ENCODE measurements around the gene CAVIN3.

The CAVIN3 gene, protein sequence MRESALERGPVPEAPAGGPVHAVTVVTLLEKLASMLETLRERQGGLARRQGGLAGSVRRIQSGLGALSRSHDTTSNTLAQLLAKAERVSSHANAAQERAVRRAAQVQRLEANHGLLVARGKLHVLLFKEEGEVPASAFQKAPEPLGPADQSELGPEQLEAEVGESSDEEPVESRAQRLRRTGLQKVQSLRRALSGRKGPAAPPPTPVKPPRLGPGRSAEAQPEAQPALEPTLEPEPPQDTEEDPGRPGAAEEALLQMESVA

GRCh38 chr11:6320411-6321155 lies at the start of gene CAVIN3:
Gene CAVIN3 (minus strand): TSS chr11:6320501. CDS start chr11:6320476, 25 bp downstream.
- DNase-seq, result peak; percentile 29

GRCh38 chr11:6365659-6366058 lies 45.4 kb upstream of the CAVIN3 start:
- DNase-seq, result no peak

DNA sequence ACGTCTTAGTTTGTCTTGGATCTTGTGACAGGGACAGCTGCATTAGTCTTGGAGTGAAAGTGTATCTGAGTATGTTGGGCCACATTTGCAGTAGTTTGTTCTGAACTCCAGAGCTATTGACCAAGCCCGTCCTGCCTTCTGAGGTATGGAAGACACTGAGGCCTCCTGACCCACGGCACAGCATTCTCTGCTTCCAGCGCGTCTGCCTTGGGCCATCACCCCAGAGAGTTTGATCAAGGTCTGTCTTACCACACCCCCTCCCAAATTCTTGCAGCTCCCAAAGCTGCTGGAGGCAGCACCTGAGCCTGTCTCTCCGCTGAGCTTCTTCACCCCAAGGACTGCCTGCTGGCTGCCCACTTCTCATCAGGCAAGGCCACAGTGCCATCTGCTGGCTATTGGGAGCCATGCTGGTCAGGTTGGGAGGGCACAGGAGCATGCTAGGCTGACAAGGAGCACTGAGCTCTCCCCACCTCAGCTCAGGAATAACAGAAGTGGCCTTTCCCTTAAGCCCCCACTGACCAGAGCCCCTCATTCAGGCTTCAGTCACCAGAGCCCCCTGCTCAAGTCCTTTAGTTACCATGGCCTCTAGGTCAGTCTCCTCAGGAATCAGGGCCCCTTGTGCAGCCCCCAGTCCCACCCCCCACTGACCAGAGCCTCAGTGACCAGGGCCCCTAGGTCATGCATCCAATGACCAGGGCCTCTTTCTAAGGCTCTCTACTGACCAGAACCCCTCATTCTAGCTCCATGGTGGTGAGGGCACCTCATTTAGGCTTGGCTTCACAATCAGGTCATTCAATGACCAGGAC lies 42.8 kb upstream of the CAVIN3 start:
- peak; percentile 87 for DNase-seq

DNA sequence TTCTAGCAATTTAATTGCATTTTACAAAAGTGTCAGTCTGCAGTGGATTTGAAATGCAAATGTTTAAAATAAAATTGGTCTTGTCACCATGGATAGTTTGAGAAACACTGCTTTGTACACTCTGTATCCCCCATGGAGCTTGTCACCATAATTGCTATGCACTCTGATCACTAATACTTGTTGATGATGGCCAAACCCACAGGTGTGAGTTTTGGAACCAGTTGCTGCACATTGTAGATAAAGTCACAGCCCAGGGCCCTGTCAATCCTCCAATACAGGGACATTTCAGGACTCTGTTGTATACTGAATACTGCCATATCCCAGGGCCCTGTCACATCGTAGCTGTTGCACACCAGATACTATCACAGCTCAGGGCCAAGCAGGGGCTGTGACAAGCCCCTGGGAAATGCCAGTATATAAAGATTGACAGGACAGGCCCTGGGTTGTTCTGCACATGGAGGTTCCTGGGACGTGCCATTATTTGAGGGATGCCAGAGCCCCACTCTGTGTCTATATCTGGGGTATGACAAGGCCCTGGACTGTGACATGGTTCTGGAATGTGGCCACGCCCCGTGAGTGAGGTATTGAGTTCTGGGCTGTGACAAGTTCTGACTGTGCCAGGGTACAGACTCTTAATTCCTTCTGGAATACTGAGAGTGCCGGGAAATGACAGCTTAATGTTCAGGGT lies 42.0 kb upstream of the CAVIN3 start:
- no peak for DNase-seq

DNA sequence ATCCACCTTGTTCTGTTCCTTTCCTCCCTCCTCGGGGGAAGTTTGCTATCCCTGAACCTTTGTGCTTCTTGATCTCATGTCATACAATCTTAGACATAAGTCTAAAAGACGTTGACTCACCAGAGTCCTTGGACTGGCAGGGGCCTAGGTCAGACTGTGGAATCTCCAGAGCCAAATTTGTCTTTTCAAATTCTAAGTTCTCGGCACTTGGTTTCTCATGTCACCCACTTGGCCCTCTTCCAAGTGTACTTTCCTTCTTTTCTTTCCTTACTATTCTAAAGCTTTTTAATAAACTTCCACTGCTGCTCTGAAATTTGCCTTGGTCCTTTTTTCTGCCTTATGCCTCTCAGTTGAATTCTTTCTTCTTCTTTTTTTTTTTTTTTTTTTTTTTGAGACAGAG lies 39.9 kb upstream of the CAVIN3 start:
- DNase-seq, result no peak

DNA sequence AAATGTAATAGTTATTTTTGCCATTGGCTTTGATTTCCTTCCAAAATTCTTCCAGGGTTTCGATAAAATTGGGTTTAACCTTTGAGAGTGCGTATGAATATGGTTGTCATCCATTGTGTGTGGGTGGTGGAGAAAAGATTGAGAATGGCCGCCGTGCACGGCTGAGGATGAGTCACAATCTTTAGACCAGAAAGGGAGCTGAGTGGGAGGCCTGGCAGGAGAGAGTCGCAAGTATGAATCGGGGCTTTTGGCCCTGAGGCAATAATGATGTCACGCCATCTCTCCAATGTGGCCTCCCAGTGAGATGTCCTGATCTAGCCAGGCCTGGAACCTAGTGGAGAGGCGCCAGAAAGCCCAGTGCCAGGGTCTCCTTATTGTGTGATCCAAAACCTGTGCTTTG lies 36.9 kb upstream of the CAVIN3 start:
- no peak for DNase-seq

DNA sequence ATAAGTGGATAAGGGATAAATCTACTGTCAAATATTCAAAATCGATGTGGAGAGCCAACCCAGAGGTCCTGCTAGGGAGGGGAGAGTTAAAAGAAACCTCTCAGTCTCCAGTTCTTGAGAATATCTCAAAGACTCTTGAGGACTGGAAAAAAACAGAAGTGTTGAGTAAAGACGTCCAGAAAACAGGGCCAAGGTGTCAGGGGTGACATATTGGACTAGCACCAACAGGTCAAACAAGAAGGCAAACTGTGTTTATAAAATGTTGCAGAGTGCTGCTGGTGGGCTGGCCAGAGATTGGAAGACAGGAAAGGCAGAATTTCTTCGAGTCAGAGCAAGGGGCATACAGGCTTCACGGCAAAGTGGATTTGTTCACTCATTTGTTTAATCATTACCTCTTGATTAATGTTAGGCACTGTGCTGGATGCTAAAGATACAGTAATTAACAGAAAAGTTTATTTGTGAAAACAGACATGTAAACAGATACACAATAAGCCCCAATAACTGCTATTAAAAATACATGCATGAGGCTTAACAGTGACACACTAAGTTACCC lies 36.3 kb upstream of the CAVIN3 start:
- DNase-seq, result no peak

DNA sequence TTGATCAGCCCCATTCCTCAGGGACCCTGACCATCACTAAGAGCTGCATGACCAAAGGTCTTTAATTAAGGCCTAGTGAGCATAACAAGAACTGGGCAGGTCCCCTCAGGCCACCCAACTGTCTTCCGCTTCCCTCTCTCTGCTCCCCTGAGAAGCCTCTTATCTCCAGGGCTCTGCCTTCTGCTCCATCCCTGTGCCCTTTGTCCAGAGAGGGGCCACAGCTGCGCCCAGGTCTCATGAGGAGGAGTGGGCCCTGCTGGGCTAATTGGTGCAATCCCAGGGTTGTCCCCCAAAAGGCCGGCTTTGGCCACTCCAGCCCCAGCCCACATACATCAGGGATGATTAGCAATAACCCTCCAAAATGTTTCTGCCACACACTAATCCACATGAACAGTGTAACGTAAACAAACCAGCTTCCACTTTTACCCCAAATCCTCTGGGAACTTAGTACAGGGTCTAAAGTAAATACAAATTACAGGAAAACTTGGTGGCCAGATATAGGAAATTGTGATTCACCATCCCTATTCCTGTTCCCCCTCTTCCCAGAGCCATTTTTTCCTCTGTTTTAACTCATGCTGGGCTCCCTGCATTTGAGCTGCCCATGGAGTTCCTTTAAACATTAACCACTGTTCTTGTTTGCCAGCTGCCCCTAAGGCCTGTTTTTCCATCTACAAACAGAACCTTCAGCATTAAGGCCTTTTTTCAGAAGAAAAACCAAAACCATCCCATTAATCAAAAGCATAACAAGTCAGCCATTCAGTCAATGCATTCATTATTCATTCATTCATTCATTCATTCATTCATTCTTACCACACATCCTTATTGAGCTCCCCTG lies 34.6 kb upstream of the CAVIN3 start:
- DNase-seq, result no peak

- peak; percentile 69 for DNase-seq
Observed at GRCh38 chr11:6353367-6353987, 33.2 kb upstream of the CAVIN3 start.

DNA sequence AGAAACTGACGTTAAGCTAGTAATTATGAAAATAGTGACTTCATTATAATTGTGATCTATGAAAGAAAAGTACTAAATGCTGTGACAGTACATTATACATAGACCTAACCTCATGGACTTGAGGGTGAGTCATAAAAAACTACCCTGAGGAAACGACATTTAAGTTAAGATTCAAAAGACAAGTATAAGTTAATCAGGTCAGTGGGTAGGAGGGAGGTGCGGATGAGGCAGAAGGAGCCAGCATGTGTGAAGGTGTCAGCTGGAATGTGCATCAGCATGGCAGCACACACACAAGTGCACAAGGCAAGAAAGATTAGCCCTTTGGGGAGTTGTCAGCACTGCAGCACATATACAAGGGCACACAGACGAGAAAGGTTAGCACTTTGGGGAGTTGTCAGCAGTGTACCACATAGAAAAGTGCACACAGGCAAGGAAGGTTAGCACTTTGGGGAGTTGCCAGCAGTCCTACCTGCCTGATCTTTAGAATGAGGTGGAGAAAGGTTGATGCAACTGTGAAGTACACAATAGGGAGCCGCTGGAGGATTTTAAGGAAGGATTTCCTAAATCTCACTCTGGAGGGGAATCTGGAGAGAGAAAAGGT lies 31.6 kb upstream of the CAVIN3 start:
- no peak for DNase-seq

DNA sequence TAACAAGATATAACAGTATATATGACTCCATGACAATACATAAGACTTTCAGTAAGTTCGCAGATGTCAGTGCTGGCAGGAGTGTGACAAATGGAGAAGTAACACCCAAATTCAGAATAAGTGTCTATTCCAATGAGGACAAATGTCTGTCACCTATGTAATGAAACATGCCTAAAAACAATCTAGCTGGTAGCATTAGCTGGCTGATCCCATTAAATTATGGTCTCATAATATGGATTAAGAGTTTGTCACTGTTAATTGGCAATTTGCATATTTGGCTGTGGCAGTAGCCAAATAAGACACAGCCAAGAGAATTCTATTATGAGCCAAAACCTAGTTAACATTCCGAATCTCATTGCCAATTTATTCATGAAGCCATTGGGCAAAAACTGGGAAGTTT lies 30.2 kb upstream of the CAVIN3 start:
- DNase-seq, result no peak

GRCh38 chr11:6350043-6350442 lies 29.7 kb upstream of the CAVIN3 start:
- DNase-seq, result no peak

DNA sequence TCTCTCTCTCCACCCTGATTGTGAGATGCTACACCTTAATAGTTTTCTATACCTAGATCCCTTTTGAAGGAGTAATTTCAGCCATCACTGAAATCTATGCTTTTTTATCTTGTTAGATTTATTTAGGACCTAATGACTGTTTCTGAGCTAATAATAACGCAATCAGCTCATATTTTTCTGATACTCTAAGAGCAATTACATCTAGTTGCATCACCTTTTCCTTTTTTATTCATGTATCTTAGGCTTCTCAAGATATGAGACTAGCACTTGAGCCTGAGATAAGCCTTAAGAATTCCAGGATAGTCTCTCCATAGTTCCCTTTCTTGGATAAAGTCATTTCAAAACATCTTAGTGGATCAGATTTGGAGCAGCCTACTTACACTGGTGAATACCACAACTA lies 25.1 kb upstream of the CAVIN3 start:
- no peak for DNase-seq

DNA sequence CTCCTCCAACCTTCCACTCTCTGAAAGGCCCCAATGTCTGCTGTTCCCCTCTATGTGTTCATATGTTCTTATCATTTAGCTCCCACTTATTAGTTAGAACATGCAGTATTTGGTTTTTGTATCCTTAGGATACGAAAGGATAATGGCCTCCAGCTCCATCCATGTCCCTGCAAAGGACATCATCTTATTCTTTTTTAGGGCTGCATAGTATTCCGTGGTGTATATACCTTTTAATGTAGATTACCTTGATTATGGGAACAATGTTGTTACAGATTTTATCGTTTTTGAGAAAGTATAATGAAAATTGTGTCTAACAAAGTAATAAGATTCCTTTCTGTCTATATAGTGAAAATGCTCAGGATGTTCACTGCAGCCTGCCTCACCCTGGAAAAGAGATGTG lies 16.0 kb upstream of the CAVIN3 start:
- no peak for DNase-seq

DNA sequence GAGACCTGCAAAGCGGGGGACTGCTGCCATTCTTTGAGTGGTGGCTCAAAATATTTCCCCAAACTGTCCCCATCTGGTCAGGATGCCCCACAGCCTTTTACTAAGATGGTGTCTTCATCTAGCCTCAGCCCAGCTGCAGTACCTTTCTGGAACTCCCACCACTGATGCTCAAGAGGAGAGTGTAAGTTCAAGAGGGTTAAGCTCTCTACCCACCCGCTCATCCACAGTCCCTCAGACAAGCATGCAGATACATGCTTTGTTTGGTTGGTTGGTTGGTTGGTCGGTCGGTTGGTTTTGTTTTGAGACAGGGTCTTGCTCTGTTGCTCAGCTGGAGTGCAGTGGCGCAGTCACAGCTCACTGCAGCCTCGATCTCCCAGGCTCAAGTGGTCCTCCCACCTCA lies 14.5 kb upstream of the CAVIN3 start:
- DNase-seq, result no peak

GRCh38 chr11:6333095-6333494 lies 12.8 kb upstream of the CAVIN3 start:
- no peak for DNase-seq

- no peak for DNase-seq
Observed at GRCh38 chr11:6332066-6332465, 11.8 kb upstream of the CAVIN3 start.

GRCh38 chr11:6328321-6328720 lies 8.0 kb upstream of the CAVIN3 start:
- no peak for DNase-seq

DNA sequence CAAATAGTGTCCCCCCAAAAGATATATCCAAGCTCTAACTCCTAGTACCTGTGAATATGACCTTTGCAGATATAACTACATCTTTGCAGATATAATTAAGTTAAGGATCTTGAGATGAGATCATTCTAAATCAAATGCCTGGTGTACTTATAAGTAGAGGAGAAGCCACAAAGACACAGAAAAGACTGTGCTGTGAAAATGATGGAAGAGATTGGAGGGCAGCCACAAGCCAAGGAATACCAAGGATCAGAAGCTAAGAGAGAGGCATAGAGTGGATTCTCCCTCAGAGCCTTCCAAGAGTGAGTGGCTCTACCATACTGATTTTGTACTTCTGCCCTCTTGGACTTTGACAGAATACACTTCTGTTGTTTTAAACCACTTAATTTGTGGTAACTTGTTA lies 7.5 kb upstream of the CAVIN3 start:
- DNase-seq, result no peak

GRCh38 chr11:6326985-6327384 lies 6.7 kb upstream of the CAVIN3 start:
- no peak for DNase-seq

DNA sequence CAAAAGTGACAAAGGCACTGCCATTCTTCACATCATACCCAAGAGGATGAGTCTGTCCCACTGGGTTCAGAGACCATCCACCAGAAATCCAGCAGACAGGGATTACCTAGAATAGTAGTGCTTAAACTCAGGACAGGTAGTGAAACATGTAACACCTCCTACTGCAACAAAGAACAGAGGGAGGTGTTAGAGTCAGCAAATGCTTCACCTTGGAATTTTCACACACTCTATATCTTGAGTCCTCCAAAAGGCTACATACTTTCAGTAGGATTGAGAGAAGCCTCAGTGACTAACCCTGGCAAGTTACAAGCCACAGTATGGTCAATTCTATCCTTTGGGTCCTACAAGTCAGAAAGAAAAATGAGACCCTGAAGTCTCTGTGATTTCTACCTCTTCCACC lies 6.0 kb upstream of the CAVIN3 start:
- DNase-seq, result no peak
